Stimulated activated effector memory CD8-positive, alpha-beta T cell treated with anti-CD3 and anti-CD28 coated beads, Interleukin-12 subunit alpha, Interleukin-12 subunit beta, amount 100 ng/mL, for 72 hours (primary cell): ENCODE measurements around the gene JAKMIP2.
A peak's percentile ranks its signal among the peaks of the same experiment; 100 is the strongest.
"Not testable (repeated sequence)": the region's sequence is repeated elsewhere in the genome, so short reads cannot be mapped to it uniquely, and the experiment has no call there.

ENCODE experiments used
- ATAC-seq: fragments of 150-1000 bp; cut with Tn5 transposase; 2 replicates; pipeline ENCODE4 v1.10.0; 2021
- DNase-seq, 2 donors: peaks; one replicate each; pipeline ENCODE4 v3.0.0; 2021 to 2022; ENCODE audit warnings: low spot score in 2 of 2
- H3K27ac Mint-ChIP-seq: one replicate; pipeline ENCODE4 v1.8.0; 2022; ENCODE audit warnings: mild to moderate bottlenecking, mixed read lengths
- H3K36me3 Mint-ChIP-seq: one replicate; pipeline ENCODE4 v1.8.0; 2022; ENCODE audit warnings: mild to moderate bottlenecking, mixed read lengths
- H3K4me1 Mint-ChIP-seq: one replicate; pipeline ENCODE4 v1.8.0; 2022; ENCODE audit warnings: mixed read lengths
- H3K4me3 Mint-ChIP-seq: one replicate; pipeline ENCODE4 v1.8.0; 2022; ENCODE audit warnings: mild to moderate bottlenecking, mixed read lengths
- H3K9me3 Mint-ChIP-seq: one replicate; pipeline ENCODE4 v1.8.0; 2022; ENCODE audit warnings: mixed read lengths

The JAKMIP2 gene

GRCh38 chr5:147803161-147803560 is 20.6 kb upstream of the JAKMIP2 start:
- H3K36me3 Mint-ChIP-seq, H3K4me3 Mint-ChIP-seq, DNase-seq, H3K9me3 Mint-ChIP-seq, H3K27ac Mint-ChIP-seq, ATAC-seq: not testable (repeated sequence)
- H3K4me1 Mint-ChIP-seq = peaks cover 17% of the 10 kb centered on the region

GRCh38 chr5:147801461-147801860 is 18.9 kb upstream of the JAKMIP2 start:
- H3K9me3 Mint-ChIP-seq = no peaks in the 10 kb centered on the region
- H3K36me3 Mint-ChIP-seq = no peaks in the 10 kb centered on the region
- no peak overlapping the region for H3K4me3 Mint-ChIP-seq
- no peak overlapping the region for H3K27ac Mint-ChIP-seq
- DNase-seq (no peak), ATAC-seq (no peak)
- peaks cover 17% of the 10 kb centered on the region for H3K4me1 Mint-ChIP-seq

- H3K36me3 Mint-ChIP-seq = no peaks in the 10 kb centered on the region
- no peak for ATAC-seq
- no peaks in the 10 kb centered on the region for H3K9me3 Mint-ChIP-seq
These were observed 18.0 kb upstream of the JAKMIP2 start for GRCh38 chr5:147800491-147800890.

GRCh38 chr5:147796556-147797308 is 14.2 kb upstream of the JAKMIP2 start:
- DNase-seq = no peak
- Mint-ChIP-seq H3K36me3 (no peaks in the 10 kb centered on the region), H3K9me3 (no peaks in the 10 kb centered on the region), H3K4me3 (no peak overlapping the region), H3K27ac (no peak overlapping the region), H3K4me1 (no peaks in the 10 kb centered on the region)
- no peak for ATAC-seq

More at GRCh38 chr5:147800491-147800890, 18.0 kb upstream of the JAKMIP2 start:
- Mint-ChIP-seq H3K27ac (no peak overlapping the region), H3K4me3 (no peak overlapping the region), H3K4me1 (peaks cover 17% of the 10 kb centered on the region)
- no peak for DNase-seq

GRCh38 chr5:147791181-147791580 is 8.7 kb upstream of the JAKMIP2 start:
- no peak overlapping the region for H3K4me3 Mint-ChIP-seq
- ATAC-seq (no peak), DNase-seq (no peak)
- no peaks in the 10 kb centered on the region for H3K9me3 Mint-ChIP-seq
- H3K36me3 Mint-ChIP-seq = no peaks in the 10 kb centered on the region
- H3K4me1 Mint-ChIP-seq = peaks cover 4% of the 10 kb centered on the region
- H3K27ac Mint-ChIP-seq = no peak overlapping the region

GRCh38 chr5:147789820-147790219 is 7.3 kb upstream of the JAKMIP2 start:
- ATAC-seq (no peak), DNase-seq (no peak)
- peaks cover 4% of the 10 kb centered on the region for H3K4me1 Mint-ChIP-seq
- no peak overlapping the region for H3K27ac Mint-ChIP-seq
- H3K36me3 Mint-ChIP-seq = no peaks in the 10 kb centered on the region
- no peaks in the 10 kb centered on the region for H3K9me3 Mint-ChIP-seq
- H3K4me3 Mint-ChIP-seq = no peak overlapping the region

- Mint-ChIP-seq H3K4me1 (peaks cover 4% of the 10 kb centered on the region), H3K27ac (no peak overlapping the region), H3K9me3 (no peaks in the 10 kb centered on the region), H3K36me3 (no peaks in the 10 kb centered on the region), H3K4me3 (no peak overlapping the region)
- DNase-seq (no peak), ATAC-seq (no peak)
These were observed 5.5 kb upstream of the JAKMIP2 start for GRCh38 chr5:147788023-147788422.

GRCh38 chr5:147786142-147786541 is 3.6 kb upstream of the JAKMIP2 start:
- Mint-ChIP-seq H3K9me3 (no peaks in the 10 kb centered on the region), H3K4me1 (peaks cover 19% of the 10 kb centered on the region), H3K27ac (no peak overlapping the region), H3K36me3 (no peaks in the 10 kb centered on the region), H3K4me3 (no peak overlapping the region)
- no peak for DNase-seq
- ATAC-seq = no peak

GRCh38 chr5:147784146-147784987 is 1.8 kb upstream of the JAKMIP2 start:
- H3K4me1 Mint-ChIP-seq = peaks cover 35% of the 10 kb centered on the region
- DNase-seq (no peak), ATAC-seq (no peak)
- H3K36me3 Mint-ChIP-seq = no peaks in the 10 kb centered on the region
- H3K4me3 Mint-ChIP-seq = no peak overlapping the region
- H3K27ac Mint-ChIP-seq = no peak overlapping the region
- no peaks in the 10 kb centered on the region for H3K9me3 Mint-ChIP-seq

GRCh38 chr5:147780924-147781573 is 1.5 kb downstream of the JAKMIP2 start:
- Mint-ChIP-seq H3K36me3 (no peaks in the 10 kb centered on the region), H3K4me3 (peak overlapping the region; percentile 93)

GRCh38 chr5:147779694-147780093 is 2.8 kb downstream of the JAKMIP2 start:
- H3K9me3 Mint-ChIP-seq = peaks cover 2% of the 10 kb centered on the region
- ATAC-seq (peak; percentile 14), DNase-seq (no peak)
- peaks cover 31% of the 10 kb centered on the region for H3K4me1 Mint-ChIP-seq
- H3K36me3 Mint-ChIP-seq = no peaks in the 10 kb centered on the region
- no peak overlapping the region for H3K27ac Mint-ChIP-seq
- H3K4me3 Mint-ChIP-seq = peak overlapping the region; percentile 93

More at GRCh38 chr5:147780924-147781573, 1.5 kb downstream of the JAKMIP2 start:
- DNase-seq (no peak), ATAC-seq (no peak)
- Mint-ChIP-seq H3K9me3 (peaks cover 2% of the 10 kb centered on the region), H3K4me1 (peaks cover 31% of the 10 kb centered on the region), H3K27ac (peak overlapping the region; percentile 97)

- DNase-seq = no peak
- Mint-ChIP-seq H3K36me3 (no peaks in the 10 kb centered on the region), H3K9me3 (peaks cover 2% of the 10 kb centered on the region), H3K4me3 (no peak overlapping the region), H3K4me1 (peaks cover 23% of the 10 kb centered on the region), H3K27ac (no peak overlapping the region)
- ATAC-seq = no peak
These were observed 5.5 kb downstream of the JAKMIP2 start for GRCh38 chr5:147776989-147777388.

- DNase-seq (no peak), ATAC-seq (no peak)
- no peak overlapping the region for H3K4me3 Mint-ChIP-seq
- H3K27ac Mint-ChIP-seq = no peak overlapping the region
- H3K36me3 Mint-ChIP-seq = no peaks in the 10 kb centered on the region
- H3K4me1 Mint-ChIP-seq = no peaks in the 10 kb centered on the region
- H3K9me3 Mint-ChIP-seq = peaks cover 2% of the 10 kb centered on the region
These were observed 8.9 kb downstream of the JAKMIP2 start for GRCh38 chr5:147773587-147773986.

GRCh38 chr5:147773139-147773538 is 9.4 kb downstream of the JAKMIP2 start:
- no peak for DNase-seq
- no peak overlapping the region for H3K27ac Mint-ChIP-seq
- H3K9me3 Mint-ChIP-seq = peaks cover 2% of the 10 kb centered on the region
- no peaks in the 10 kb centered on the region for H3K4me1 Mint-ChIP-seq
- no peak overlapping the region for H3K4me3 Mint-ChIP-seq
- no peaks in the 10 kb centered on the region for H3K36me3 Mint-ChIP-seq
- no peak for ATAC-seq

GRCh38 chr5:147767048-147767447 is 15.5 kb downstream of the JAKMIP2 start:
- Mint-ChIP-seq H3K4me1 (peaks cover 7% of the 10 kb centered on the region), H3K9me3 (no peaks in the 10 kb centered on the region), H3K4me3 (no peak overlapping the region), H3K36me3 (no peaks in the 10 kb centered on the region), H3K27ac (no peak overlapping the region)
- ATAC-seq (no peak), DNase-seq (no peak)
